BJ (cell line): ENCODE data around the gene IRX2. TPM values are rescaled to one million over a fixed set of nuclear protein-coding genes. Genes with fewer than 3 reads are reported as not detected.

Source experiments
- CTCF ChIA-PET: fragments of 350-600 bp; formaldehyde crosslinking; extraction: SDS; loops from one replicate; lab custom pipeline; 2021; ENCODE audit warnings: antibody characterized with exemption, inconsistent platforms; lab: Yijun Ruan, JAX
- POLR2A ChIA-PET: fragments of 300-600 bp; sonication (Branson Sonifier 250); formaldehyde crosslinking; extraction: SDS; loops from one replicate; lab custom pipeline; 2021; ENCODE audit warnings: antibody characterized with exemption; lab: Charles Lee
- DNase-seq: peaks from one replicate; pipeline ENCODE4 v3.0.0-alpha.2; 2011; ENCODE audit warnings: low read depth
- H3K27me3 ChIP-seq: 2 replicates; pipeline ENCODE4 v1.6.0; 2011; ENCODE audit warnings: low read length; ENCODE audit not compliant: control insufficient read depth, insufficient read depth
- H3K36me3 ChIP-seq: 2 replicates; pipeline ENCODE4 v1.5.1; 2011; ENCODE audit warnings: low read length; ENCODE audit not compliant: control insufficient read depth, insufficient read depth
- H3K4me3 ChIP-seq: 2 replicates; pipeline ENCODE4 v1.5.1; 2011; ENCODE audit warnings: low read depth, mild to moderate bottlenecking, control low read depth, low read length
- polyA plus RNA-seq: library from polyadenylated mRNA; depleted of rRNA; stranded (reverse); fragments of >200 nt; gene quantifications from 2 replicates; pipeline ENCODE4 v1.2.3, GENCODE V29; 2011
- TF ChIP-seq, protein P1 (sequence below): IDR thresholded peaks from 2 replicates; pipeline ENCODE4 v1.5.1; 2011; ENCODE audit warnings: low read depth, mild to moderate bottlenecking, control low read depth, inconsistent platforms, low read length, moderate library complexity; ENCODE audit not compliant: insufficient read depth

The IRX2 gene
- polyA plus RNA-seq, 1 experiment: 1.8 TPM

- ChIA-PET POLR2A (no interaction called here), CTCF (no interaction called here)
- Histone ChIP-seq H3K4me3 (no peak overlapping the region), H3K36me3 (no peaks in the 10 kb centered on the region), H3K27me3 (no peaks in the 10 kb centered on the region)
- no peak for DNase-seq
- TF ChIP-seq, protein P1, sequence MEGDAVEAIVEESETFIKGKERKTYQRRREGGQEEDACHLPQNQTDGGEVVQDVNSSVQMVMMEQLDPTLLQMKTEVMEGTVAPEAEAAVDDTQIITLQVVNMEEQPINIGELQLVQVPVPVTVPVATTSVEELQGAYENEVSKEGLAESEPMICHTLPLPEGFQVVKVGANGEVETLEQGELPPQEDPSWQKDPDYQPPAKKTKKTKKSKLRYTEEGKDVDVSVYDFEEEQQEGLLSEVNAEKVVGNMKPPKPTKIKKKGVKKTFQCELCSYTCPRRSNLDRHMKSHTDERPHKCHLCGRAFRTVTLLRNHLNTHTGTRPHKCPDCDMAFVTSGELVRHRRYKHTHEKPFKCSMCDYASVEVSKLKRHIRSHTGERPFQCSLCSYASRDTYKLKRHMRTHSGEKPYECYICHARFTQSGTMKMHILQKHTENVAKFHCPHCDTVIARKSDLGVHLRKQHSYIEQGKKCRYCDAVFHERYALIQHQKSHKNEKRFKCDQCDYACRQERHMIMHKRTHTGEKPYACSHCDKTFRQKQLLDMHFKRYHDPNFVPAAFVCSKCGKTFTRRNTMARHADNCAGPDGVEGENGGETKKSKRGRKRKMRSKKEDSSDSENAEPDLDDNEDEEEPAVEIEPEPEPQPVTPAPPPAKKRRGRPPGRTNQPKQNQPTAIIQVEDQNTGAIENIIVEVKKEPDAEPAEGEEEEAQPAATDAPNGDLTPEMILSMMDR: no peak
Observed at GRCh38 chr5:2715856-2716255, 35.6 kb downstream of the IRX2 start.

DNA sequence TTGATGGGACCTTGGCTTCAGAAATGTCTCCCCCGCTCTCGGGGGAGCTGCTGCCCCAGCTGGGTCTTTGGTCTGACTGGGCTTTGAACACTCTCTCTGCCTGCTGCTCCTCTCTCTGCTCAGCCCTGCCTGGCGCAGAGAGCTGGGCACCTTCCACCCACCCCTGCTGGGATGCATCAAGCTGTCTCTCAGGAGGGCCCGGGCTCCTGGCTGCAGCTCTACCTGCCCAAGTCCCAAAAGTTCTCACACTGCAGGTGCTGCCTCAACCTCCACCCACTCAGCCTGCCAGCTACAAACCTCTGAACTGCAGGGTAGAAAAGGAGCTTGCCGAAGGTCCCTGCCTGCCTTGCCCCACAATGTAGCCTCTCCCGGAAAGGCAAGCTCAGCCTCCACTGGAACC is 36.7 kb downstream of the IRX2 start:
- H3K27me3 ChIP-seq: no peaks in the 10 kb centered on the region
- no peak for DNase-seq
- TF ChIP-seq, protein P1: no peak
- H3K4me3 ChIP-seq: no peak overlapping the region
- CTCF ChIA-PET: no interaction called here
- POLR2A ChIA-PET: no interaction called here
- H3K36me3 ChIP-seq: no peaks in the 10 kb centered on the region

DNA sequence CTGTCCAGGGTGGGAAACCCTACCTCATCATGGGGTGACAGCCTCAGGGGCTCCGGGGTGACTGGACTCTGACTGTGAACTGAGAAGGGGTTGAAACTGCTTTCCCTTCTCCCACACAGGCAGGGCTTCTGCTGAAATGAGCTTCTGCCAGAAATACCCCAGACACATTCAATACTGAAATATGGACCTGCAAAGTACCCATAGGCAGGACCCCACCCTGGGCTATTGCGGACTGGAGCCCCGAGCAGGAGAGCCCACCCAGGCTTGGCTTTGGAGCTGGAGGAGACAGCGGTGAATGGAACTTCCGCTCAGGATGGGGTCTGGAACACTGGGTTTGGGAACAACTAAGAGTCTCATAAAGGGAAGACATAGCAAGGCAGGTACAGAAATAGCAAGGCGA is 37.5 kb downstream of the IRX2 start:
- ChIA-PET POLR2A (no interaction called here), CTCF (no interaction called here)
- Histone ChIP-seq H3K36me3 (no peaks in the 10 kb centered on the region), H3K27me3 (no peaks in the 10 kb centered on the region), H3K4me3 (no peak overlapping the region)
- no peak for DNase-seq
- TF ChIP-seq, protein P1: no peak

- Histone ChIP-seq H3K4me3 (no peak overlapping the region), H3K27me3 (no peaks in the 10 kb centered on the region), H3K36me3 (no peaks in the 10 kb centered on the region)
- ChIA-PET CTCF (no interaction called here), POLR2A (no interaction called here)
- no peak for DNase-seq
- TF ChIP-seq, protein P1: no peak
Observed at GRCh38 chr5:2711446-2712425, 39.7 kb downstream of the IRX2 start.

DNA sequence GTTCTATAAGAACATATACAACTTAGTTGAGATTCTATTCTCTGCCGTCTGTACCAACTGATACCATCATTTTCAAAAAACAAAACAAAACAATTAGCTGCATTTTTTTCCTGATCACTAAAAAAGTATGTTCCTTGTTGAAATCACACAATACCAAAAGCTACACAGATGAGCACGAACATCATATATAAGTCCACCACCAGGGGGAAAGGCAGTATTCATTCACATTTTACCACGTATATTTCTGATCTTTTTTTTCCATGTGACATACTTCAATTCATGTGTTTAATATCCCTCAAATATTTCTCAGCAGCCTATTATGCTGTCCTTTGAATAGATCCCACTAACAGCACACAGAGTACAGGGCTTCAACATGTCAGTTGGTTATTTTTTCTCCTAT is 40.6 kb downstream of the IRX2 start:
- ChIA-PET CTCF (no interaction called here), POLR2A (no interaction called here)
- TF ChIP-seq, protein P1: peak; percentile 26; the same call in 1 of the 2 replicates
- Histone ChIP-seq H3K27me3 (no peaks in the 10 kb centered on the region), H3K36me3 (no peaks in the 10 kb centered on the region), H3K4me3 (no peak overlapping the region)
- DNase-seq: no peak
